NT2/D1 (cell line): ENCODE measurements around the gene ATG9B.

Experiments
- SUZ12 ChIP-seq: IDR thresholded peaks from 2 replicates; pipeline ENCODE4 v1.6.1; 2011; ENCODE audit not compliant: insufficient read length, insufficient read depth; ENCODE audit errors: extremely low read depth
- YY1 ChIP-seq: IDR thresholded peaks from 2 replicates; pipeline ENCODE4 v1.6.1; 2011; ENCODE audit not compliant: insufficient read length, insufficient read depth

- TF ChIP-seq YY1 (no peak), SUZ12 (no peak)
These were observed 35.2 kb upstream of the ATG9B start, which contains the start of gene SLC4A2 for GRCh38 chr7:151059367-151060112.
